HFFc6 (cell line): Measurements from ENCODE around the gene RECK. TPM values are rescaled to one million over a fixed set of nuclear protein-coding genes. Genes with fewer than 3 reads are reported as not detected.

Experiments
- DNase-seq: peaks from one replicate; pipeline ENCODE4 v3.0.0-alpha.2; 2018
- H3K27ac Mint-ChIP-seq: 2 replicates; pipeline ENCODE4 v1.8.0; 2020; ENCODE audit warnings: mild to moderate bottlenecking, mixed read lengths
- H3K27me3 Mint-ChIP-seq: 2 replicates; pipeline ENCODE4 v1.8.0; 2021; ENCODE audit warnings: mild to moderate bottlenecking, moderate library complexity, mixed read lengths; ENCODE audit not compliant: insufficient read depth
- H3K36me3 Mint-ChIP-seq: 2 replicates; pipeline ENCODE4 v1.8.0; 2021; ENCODE audit warnings: low read depth, mixed read lengths
- H3K4me1 Mint-ChIP-seq: 2 replicates; pipeline ENCODE4 v1.8.0; 2020; ENCODE audit warnings: low read depth, mixed read lengths
- H3K4me3 Mint-ChIP-seq: 2 replicates; pipeline ENCODE4 v1.8.0; 2020; ENCODE audit warnings: mild to moderate bottlenecking, moderate library complexity, mixed read lengths
- H3K9me3 Mint-ChIP-seq: 2 replicates; pipeline ENCODE4 v1.8.0; 2020; ENCODE audit warnings: mild to moderate bottlenecking, mixed read lengths
- total RNA-seq, 6 experiments: library from RNA; stranded (reverse); fragmentation: NEBNext Ultra II Directional; extraction: Animal tissue kit (Norgen Biotek cat#: 25700); gene quantifications; 2 replicates in 1 of 6; 3 replicates in 5 of 6; pipeline ENCODE4 v1.2.3, GENCODE V29; 2021
- TF ChIP-seq, protein P1 (sequence below): fragments of 200-600 bp; sonication (generic); IDR thresholded peaks from 2 replicates; pipeline ENCODE4 v1.5.0; 2021; ENCODE audit warnings: antibody characterized with exemption, mild to moderate bottlenecking

Gene RECK
- total RNA-seq, 6 experiments from 2014 or later: 149 to 182 (median 173) TPM

DNA sequence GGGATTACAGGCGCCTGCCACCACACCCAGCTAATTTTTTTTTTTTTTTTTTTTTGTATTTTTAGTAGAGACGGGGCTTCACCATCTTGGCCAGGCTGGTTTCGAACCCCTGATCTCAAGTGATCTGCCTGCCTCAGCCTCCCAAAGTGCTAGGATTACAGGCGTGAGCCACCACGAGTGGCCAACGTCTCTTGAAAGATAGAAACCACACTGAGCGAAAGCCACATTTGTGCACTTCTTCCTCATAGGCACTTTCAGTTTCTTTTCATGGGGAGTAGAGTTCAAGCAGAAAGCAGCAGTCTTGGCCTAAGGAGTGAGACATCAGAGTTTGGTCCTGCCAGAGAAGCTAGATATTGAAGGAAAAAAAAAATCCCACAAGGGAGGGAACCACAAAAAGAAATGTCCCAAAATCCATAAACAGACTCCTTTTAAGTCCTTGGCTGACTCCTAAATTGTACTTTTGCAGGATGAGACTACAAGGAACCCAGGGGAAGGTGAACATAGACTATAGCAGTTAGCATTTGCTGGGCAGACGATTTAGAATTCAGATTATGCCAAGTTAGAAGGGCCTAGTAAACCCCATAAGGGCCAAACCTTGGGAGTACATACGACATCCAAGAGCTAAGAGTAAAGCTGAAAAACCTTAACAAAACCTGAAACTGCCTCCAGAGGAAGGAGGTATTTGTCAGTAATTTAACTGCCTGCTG lies 55.9 kb downstream of the RECK start:
- H3K27me3 Mint-ChIP-seq: peaks cover under 1% of the 10 kb centered on the region
- DNase-seq: no peak
- H3K36me3 Mint-ChIP-seq: peaks cover 49% of the 10 kb centered on the region
- no peak overlapping the region for H3K4me3 Mint-ChIP-seq
- H3K27ac Mint-ChIP-seq: peak overlapping the region; percentile 52
- TF ChIP-seq, protein P1, sequence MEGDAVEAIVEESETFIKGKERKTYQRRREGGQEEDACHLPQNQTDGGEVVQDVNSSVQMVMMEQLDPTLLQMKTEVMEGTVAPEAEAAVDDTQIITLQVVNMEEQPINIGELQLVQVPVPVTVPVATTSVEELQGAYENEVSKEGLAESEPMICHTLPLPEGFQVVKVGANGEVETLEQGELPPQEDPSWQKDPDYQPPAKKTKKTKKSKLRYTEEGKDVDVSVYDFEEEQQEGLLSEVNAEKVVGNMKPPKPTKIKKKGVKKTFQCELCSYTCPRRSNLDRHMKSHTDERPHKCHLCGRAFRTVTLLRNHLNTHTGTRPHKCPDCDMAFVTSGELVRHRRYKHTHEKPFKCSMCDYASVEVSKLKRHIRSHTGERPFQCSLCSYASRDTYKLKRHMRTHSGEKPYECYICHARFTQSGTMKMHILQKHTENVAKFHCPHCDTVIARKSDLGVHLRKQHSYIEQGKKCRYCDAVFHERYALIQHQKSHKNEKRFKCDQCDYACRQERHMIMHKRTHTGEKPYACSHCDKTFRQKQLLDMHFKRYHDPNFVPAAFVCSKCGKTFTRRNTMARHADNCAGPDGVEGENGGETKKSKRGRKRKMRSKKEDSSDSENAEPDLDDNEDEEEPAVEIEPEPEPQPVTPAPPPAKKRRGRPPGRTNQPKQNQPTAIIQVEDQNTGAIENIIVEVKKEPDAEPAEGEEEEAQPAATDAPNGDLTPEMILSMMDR: no peak
- H3K4me1 Mint-ChIP-seq: peaks cover 67% of the 10 kb centered on the region
- H3K9me3 Mint-ChIP-seq: no peaks in the 10 kb centered on the region

DNA sequence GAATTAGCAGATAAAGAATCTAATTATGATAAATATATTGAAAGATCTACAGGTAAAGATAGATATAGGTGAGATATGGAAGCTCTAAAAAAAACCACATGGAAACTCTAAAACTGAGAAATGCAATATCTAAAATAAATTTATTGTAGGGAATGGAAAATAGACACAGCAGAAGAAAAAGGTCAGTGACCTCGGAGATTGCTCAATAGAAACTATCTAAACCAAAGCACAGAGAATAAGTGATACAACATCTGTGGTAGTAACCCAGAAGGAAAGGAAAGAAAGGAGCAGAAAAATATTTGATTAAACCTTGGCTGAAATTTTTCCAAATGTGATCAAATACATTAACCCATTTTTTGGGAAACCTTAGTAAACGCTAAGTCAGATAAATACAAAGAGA lies 56.7 kb downstream of the RECK start:
- no peak for DNase-seq
- peaks cover 66% of the 10 kb centered on the region for H3K4me1 Mint-ChIP-seq
- no peak overlapping the region for H3K4me3 Mint-ChIP-seq
- TF ChIP-seq, protein P1: no peak
- H3K36me3 Mint-ChIP-seq: peaks cover 46% of the 10 kb centered on the region
- H3K27ac Mint-ChIP-seq: no peak overlapping the region
- H3K9me3 Mint-ChIP-seq: no peaks in the 10 kb centered on the region
- H3K27me3 Mint-ChIP-seq: peaks cover 3% of the 10 kb centered on the region

DNA sequence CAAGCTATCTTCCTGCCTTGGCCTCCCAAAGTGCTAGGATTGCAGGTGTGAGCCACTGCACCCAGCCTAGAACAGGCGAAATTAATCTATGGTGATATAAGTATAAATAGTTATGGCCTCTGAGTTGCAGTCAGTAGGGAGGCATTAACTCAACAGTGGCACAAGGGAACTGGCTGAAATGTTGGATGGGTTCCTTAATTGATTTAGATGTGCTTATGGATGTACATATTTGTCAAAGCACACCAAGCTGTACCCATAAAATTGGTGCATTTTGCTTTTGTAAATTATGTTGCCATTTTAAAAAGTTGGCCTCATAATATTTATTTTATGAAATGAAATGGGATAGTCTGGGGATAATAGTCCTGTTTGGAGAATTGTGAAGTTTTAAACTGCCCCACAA lies 63.0 kb downstream of the RECK start:
- Mint-ChIP-seq H3K4me3 (no peak overlapping the region), H3K27me3 (peaks cover 5% of the 10 kb centered on the region), H3K9me3 (no peaks in the 10 kb centered on the region), H3K4me1 (peaks cover 67% of the 10 kb centered on the region), H3K27ac (peak overlapping the region; percentile 99), H3K36me3 (peaks cover 37% of the 10 kb centered on the region)
- TF ChIP-seq, protein P1: no peak
- no peak for DNase-seq

DNA sequence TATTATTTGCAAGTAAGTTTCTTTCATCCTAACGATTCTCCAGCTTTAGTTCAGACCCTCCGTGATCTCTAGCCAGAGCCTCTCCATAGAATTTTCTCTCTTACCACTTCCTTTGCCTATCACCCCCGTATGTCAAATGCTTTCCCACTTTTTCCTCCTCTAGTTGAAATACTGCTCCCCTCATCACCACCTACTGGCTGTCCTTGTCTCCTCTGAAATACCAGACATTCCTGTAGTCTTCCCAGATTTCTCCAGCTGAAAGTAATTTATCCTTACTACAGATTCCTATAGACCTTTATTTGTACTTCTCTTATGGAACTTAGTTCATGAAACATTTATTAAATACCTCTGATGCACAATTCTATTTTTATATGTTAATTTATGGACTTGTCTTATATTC lies 63.8 kb downstream of the RECK start:
- Mint-ChIP-seq H3K36me3 (peaks cover 38% of the 10 kb centered on the region), H3K27me3 (peaks cover 5% of the 10 kb centered on the region), H3K27ac (peak overlapping the region; percentile 99), H3K4me3 (peak overlapping the region; percentile 7), H3K4me1 (peaks cover 73% of the 10 kb centered on the region), H3K9me3 (no peaks in the 10 kb centered on the region)
- peak; percentile 41 for DNase-seq
- TF ChIP-seq, protein P1: peak; percentile 52

DNA sequence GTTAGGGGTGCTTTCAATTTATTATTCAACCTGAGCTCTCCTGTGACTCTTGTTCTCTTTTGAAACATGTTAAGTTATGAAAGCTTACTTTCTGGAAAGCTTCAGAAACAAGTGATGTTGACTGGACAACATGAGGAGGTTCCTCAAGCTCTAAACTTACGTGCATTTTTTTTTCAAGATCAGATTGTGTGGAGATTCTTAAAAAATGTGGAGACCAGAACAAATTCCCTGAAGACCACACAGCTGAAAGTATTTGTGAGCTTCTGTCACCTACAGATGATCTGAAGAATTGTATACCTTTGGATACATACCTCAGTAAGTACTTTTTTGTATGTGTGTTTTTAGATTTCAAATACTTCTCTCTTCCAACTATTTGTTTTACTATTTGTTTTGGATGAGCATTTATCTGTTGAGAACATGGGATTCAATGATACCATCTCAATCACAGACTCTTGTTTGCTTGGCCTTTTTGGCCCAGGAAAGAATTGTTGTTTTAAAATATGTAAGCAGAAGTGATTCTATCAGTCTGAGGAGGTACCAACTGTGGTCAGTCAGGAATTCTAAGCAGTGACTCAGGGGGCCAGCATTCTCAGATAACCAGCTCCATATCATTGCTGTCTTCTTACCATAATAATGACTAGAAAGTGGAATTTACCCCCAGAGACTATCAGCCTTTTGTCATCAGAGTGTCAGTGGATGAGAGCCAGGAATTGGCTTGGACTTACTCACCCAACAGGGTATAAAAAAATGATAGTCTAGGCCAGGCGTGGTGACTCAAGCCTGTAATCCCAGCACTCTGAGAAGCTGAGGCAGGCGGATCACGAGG lies 65.4 kb downstream of the RECK start:
- H3K36me3 Mint-ChIP-seq: peaks cover 37% of the 10 kb centered on the region
- H3K27me3 Mint-ChIP-seq: peaks cover 5% of the 10 kb centered on the region
- H3K9me3 Mint-ChIP-seq: no peaks in the 10 kb centered on the region
- peak overlapping the region; percentile 74 for H3K4me3 Mint-ChIP-seq
- peaks cover 73% of the 10 kb centered on the region for H3K4me1 Mint-ChIP-seq
- peak overlapping the region; percentile 99 for H3K27ac Mint-ChIP-seq
- peak; percentile 100 for DNase-seq
- TF ChIP-seq, protein P1: no peak
